H7 (cell line): ENCODE data around the gene AOPEP. TPM values are rescaled to one million over a fixed set of nuclear protein-coding genes. Genes with fewer than 3 reads are reported as not detected.

Experiments
- DNase-seq: peaks from one replicate; pipeline ENCODE4 v3.0.0; 2012
- H3K27me3 ChIP-seq: 2 replicates; pipeline ENCODE4 v1.6.0; 2011; ENCODE audit warnings: mild to moderate bottlenecking, low read length; ENCODE audit not compliant: control insufficient read depth, insufficient read depth
- H3K36me3 ChIP-seq: replicated peaks from 2 replicates; pipeline ENCODE4 v1.5.1; 2011; ENCODE audit warnings: low read length; ENCODE audit not compliant: control insufficient read depth, insufficient read depth
- H3K4me3 ChIP-seq: 2 replicates; pipeline ENCODE4 v1.5.1; 2011; ENCODE audit warnings: low read depth, mild to moderate bottlenecking, control low read depth, low read length, moderate library complexity; ENCODE audit not compliant: insufficient read depth
- total RNA-seq: library from RNA; depleted of rRNA; stranded (reverse); fragments of >200 nt; shearing (Covaris generic); gene quantifications from 2 replicates; pipeline ENCODE4 v1.2.3, GENCODE V29; 2014

AOPEP gene
- total RNA-seq, 1 experiment from 2014 or later = 12.1 TPM

GRCh38 chr9:94699715-94700373 is 26.7 kb upstream of the AOPEP start:
- no peak for DNase-seq

GRCh38 chr9:94700445-94700844 is 26.1 kb upstream of the AOPEP start:
- H3K36me3 ChIP-seq = no peaks in the 10 kb centered on the region

More at GRCh38 chr9:94699715-94700373, 26.7 kb upstream of the AOPEP start:
- Histone ChIP-seq H3K27me3 (no peaks in the 10 kb centered on the region), H3K4me3 (no peak overlapping the region), H3K36me3 (no peaks in the 10 kb centered on the region)

GRCh38 chr9:94703488-94704140 is 22.9 kb upstream of the AOPEP start:
- DNase-seq = no peak
- no peaks in the 10 kb centered on the region for H3K27me3 ChIP-seq
- no peak overlapping the region for H3K4me3 ChIP-seq
- no peaks in the 10 kb centered on the region for H3K36me3 ChIP-seq

More at GRCh38 chr9:94700445-94700844, 26.1 kb upstream of the AOPEP start:
- Histone ChIP-seq H3K4me3 (no peak overlapping the region), H3K27me3 (no peaks in the 10 kb centered on the region)
- DNase-seq = no peak

GRCh38 chr9:94705162-94705702 is 21.3 kb upstream of the AOPEP start:
- DNase-seq = no peak
- H3K36me3 ChIP-seq = no peaks in the 10 kb centered on the region

GRCh38 chr9:94706922-94707321 is 19.6 kb upstream of the AOPEP start:
- no peak for DNase-seq
- no peaks in the 10 kb centered on the region for H3K27me3 ChIP-seq
- no peak overlapping the region for H3K4me3 ChIP-seq
- no peaks in the 10 kb centered on the region for H3K36me3 ChIP-seq

More at GRCh38 chr9:94705162-94705702, 21.3 kb upstream of the AOPEP start:
- H3K4me3 ChIP-seq = no peak overlapping the region
- H3K27me3 ChIP-seq = no peaks in the 10 kb centered on the region

GRCh38 chr9:94713436-94714215 is 12.9 kb upstream of the AOPEP start:
- Histone ChIP-seq H3K36me3 (no peaks in the 10 kb centered on the region), H3K4me3 (no peak overlapping the region), H3K27me3 (no peaks in the 10 kb centered on the region)
- DNase-seq = no peak

GRCh38 chr9:94714494-94714893 is 12.0 kb upstream of the AOPEP start:
- no peaks in the 10 kb centered on the region for H3K27me3 ChIP-seq
- no peak overlapping the region for H3K4me3 ChIP-seq
- no peaks in the 10 kb centered on the region for H3K36me3 ChIP-seq
- no peak for DNase-seq

- Histone ChIP-seq H3K36me3 (no peaks in the 10 kb centered on the region), H3K4me3 (no peak overlapping the region), H3K27me3 (no peaks in the 10 kb centered on the region)
- DNase-seq = no peak
Observed at GRCh38 chr9:94717761-94718160, 8.7 kb upstream of the AOPEP start.

GRCh38 chr9:94718936-94719335 is 7.6 kb upstream of the AOPEP start:
- H3K4me3 ChIP-seq = no peak overlapping the region
- no peaks in the 10 kb centered on the region for H3K36me3 ChIP-seq
- no peak for DNase-seq
- H3K27me3 ChIP-seq = no peaks in the 10 kb centered on the region

GRCh38 chr9:94719878-94720277 is 6.6 kb upstream of the AOPEP start:
- DNase-seq = no peak
- H3K36me3 ChIP-seq = no peaks in the 10 kb centered on the region
- no peak overlapping the region for H3K4me3 ChIP-seq
- no peaks in the 10 kb centered on the region for H3K27me3 ChIP-seq

GRCh38 chr9:94720846-94721549 is 5.5 kb upstream of the AOPEP start:
- Histone ChIP-seq H3K4me3 (no peak overlapping the region), H3K27me3 (no peaks in the 10 kb centered on the region), H3K36me3 (no peaks in the 10 kb centered on the region)
- DNase-seq = no peak

GRCh38 chr9:94721754-94722153 is 4.7 kb upstream of the AOPEP start:
- H3K4me3 ChIP-seq = no peak overlapping the region
- DNase-seq = no peak

GRCh38 chr9:94725293-94725692 is 1.2 kb upstream of the AOPEP start:
- Histone ChIP-seq H3K27me3 (no peaks in the 10 kb centered on the region), H3K36me3 (no peaks in the 10 kb centered on the region), H3K4me3 (no peak overlapping the region)
- no peak for DNase-seq

More at GRCh38 chr9:94721754-94722153, 4.7 kb upstream of the AOPEP start:
- Histone ChIP-seq H3K36me3 (no peaks in the 10 kb centered on the region), H3K27me3 (no peaks in the 10 kb centered on the region)

- no peaks in the 10 kb centered on the region for H3K36me3 ChIP-seq
- no peak for DNase-seq
- no peaks in the 10 kb centered on the region for H3K27me3 ChIP-seq
- no peak overlapping the region for H3K4me3 ChIP-seq
Observed at GRCh38 chr9:94728719-94729118, 2.2 kb downstream of the AOPEP start.
